Uterine smooth muscle cell (primary cell): ENCODE measurements around the gene MCIDAS. TPM values are rescaled to one million over a fixed set of nuclear protein-coding genes. Genes with fewer than 3 reads are reported as not detected.

Experiments used
- total RNA-seq: library from RNA; depleted of rRNA; stranded (reverse); fragments of >200 nt; gene quantifications from 2 replicates; pipeline ENCODE4 v1.2.3, GENCODE V29; 2014

Gene MCIDAS
- not detected in 2 replicates for total RNA-seq

DNA sequence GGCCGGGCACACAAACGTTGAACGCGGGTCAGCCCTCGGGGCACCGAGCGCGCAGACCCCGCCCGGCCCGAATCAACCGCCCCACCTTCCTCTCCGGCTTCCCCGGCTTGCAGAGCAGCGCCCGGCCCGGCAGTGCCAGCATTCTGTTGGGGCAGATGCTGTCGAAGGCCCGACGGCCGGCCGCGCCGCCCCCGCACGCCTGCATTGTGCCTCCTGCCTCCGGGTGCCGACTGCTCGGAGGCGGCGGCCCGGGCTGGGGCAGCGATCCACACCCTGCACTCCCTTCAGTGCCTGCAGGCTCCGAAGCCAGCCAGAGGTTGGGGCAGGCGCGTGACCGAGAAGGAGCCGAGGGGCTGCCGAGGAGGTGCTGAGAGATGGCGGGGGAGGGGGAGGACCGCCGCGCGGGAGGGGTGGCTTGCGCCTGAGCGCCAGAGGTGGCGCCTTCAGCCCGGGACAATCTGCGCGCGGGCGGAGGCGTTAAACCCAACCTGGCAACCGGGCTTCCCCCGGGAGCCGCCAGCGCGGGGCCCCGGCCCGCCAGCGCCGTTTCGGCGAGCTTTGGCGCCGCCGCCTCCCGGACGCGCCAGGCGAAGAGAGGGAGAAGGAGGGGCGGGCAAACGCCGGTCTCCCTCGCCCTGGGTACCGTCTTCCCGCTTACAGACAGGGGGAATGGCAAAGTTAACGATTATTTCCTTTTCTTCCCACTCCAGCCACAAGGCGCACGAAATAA is at the start of gene MCIDAS:
TSS of gene MCIDAS (minus strand) at position 382 of the 730 bp plus-strand sequence. CDS start at position 205, 177 bp downstream.

DNA sequence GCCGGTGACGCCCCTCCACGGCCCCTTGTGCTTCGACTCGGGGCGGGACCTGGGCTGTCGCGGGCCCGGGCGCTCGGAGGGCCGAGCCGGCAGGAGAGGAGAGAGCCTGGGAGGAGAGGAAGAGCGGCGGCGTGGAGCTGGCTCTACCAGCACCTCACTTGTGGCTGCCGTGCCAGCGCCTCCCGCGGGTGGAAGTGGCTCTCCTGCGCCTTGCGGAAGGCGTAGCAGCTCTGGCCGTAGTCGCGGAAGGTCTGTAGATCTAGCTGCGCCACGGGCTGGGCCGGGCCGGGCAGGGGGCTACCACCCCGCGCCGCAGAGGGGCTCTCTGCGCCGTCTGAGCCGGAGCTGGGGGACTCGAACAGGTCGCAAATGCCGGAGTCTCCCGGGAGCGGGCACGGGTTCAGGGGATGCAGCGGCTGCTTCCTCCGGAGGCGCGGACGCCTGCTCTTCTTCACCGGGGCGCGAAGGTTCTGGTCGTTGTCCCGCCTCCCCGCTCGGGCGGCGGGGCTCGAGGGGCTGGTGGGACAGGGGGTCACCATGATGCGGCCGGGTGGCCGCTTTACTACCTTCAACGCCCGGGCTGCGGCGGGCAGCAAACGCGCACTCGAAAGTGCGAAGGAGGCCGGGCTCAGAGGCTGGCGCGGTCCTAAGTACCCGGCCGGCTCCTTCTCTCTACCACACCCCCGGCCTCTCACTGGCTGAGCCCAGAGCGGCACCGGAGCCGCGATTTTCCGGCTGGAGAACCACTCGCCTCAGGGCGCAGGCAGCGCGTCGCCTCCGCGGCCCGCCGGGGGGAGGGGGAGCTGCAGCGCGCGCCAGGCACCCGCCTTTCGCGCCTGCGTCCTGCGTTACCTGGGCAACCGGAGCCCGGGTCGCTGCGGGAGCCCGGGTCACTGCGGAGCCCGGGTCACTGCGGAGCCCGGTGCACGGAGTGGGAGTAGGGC is 6.1 kb upstream of the MCIDAS start, which contains the start of gene CCNO:
TSS of gene CCNO (minus strand) at position 624 of the 944 bp plus-strand sequence. CDS start at position 539, 85 bp downstream.

GRCh38 chr5:55172937-55173686 is 54.0 kb downstream of the MCIDAS start, which contains the start of gene CDC20B:
Gene CDC20B (minus strand): TSS chr5:55173177. CDS start chr5:55173000, 177 bp downstream.

Other genes with a start within 250 kb of the MCIDAS start
- gene ESM1, start 241.7 kb downstream of the MCIDAS start, total RNA-seq: 84.6 and 212 TPM in 2 replicates
- gene GZMK, start 203.1 kb downstream of the MCIDAS start, total RNA-seq: 0.12 TPM in 1 of 2 replicates, not detected in the other
- gene GZMA, start 124.7 kb downstream of the MCIDAS start, total RNA-seq: not detected in 2 replicates
- 112 and 126 TPM in 2 replicates for gene GPX8, start 67.1 kb downstream of the MCIDAS start, total RNA-seq
- under 0.01 and 0.22 TPM in 2 replicates for gene CDC20B, start 54.1 kb downstream of the MCIDAS start, total RNA-seq
- gene CCNO, start 6.3 kb upstream of the MCIDAS start, total RNA-seq: 0.12 and 0.22 TPM in 2 replicates
- 38.6 and 43.3 TPM in 2 replicates for gene DHX29, start 80.4 kb upstream of the MCIDAS start, total RNA-seq
- gene MTREX, start 80.7 kb upstream of the MCIDAS start, total RNA-seq: 133 and 214 TPM in 2 replicates